T-helper 2 cell treated with Interferon-gamma antibody and Interleukin-4, amounts not matched to agents 100 ng/mL and 5 ng/mL, for 36 hours (primary cell): ENCODE measurements around the gene NOVA2. TPM values are rescaled to one million over a fixed set of nuclear protein-coding genes. Genes with fewer than 3 reads are reported as not detected.

Experiments
- intact Hi-C: fragments of 100-400 bp; cut with micrococcal nuclease; formaldehyde crosslinking; loops from one replicate; pipeline ENCODE4 v1.15.1; 2023
- total RNA-seq: library from RNA; stranded (reverse); gene quantifications from 2 replicates; pipeline ENCODE4 v1.2.3, GENCODE V29; 2022

Gene NOVA2
- total RNA-seq, 1 donor from 2014 or later = 0.09 TPM

DNA sequence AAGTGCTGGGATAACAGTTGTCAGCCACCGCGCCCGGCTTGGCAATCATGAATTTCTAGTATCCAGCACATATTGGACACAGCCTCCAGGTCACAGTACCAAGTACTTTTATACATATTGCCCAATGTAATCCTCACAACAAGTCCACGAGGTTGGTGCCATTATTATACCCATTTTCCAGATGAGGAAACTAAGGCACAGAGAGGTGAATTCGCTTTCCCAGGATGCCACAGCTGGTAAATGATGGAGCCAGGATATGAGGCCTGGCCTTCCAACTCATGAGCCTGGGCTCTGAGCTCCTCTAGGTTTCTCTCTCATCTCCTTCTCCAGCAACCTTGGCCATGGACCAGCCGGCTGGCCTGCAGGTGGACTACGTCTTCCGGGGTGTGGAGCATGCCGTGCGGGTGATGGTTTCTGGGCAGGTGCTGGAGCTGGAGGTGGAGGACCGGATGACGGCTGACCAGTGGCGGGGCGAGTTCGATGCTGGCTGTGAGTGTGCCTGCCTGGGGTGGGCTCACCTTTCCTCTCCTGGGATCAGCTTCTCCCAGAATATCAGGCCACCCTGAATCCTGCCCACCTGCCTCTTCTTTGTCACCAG is 29.1 kb upstream of the NOVA2 start:
- intact Hi-C loops = no loop called here

DNA sequence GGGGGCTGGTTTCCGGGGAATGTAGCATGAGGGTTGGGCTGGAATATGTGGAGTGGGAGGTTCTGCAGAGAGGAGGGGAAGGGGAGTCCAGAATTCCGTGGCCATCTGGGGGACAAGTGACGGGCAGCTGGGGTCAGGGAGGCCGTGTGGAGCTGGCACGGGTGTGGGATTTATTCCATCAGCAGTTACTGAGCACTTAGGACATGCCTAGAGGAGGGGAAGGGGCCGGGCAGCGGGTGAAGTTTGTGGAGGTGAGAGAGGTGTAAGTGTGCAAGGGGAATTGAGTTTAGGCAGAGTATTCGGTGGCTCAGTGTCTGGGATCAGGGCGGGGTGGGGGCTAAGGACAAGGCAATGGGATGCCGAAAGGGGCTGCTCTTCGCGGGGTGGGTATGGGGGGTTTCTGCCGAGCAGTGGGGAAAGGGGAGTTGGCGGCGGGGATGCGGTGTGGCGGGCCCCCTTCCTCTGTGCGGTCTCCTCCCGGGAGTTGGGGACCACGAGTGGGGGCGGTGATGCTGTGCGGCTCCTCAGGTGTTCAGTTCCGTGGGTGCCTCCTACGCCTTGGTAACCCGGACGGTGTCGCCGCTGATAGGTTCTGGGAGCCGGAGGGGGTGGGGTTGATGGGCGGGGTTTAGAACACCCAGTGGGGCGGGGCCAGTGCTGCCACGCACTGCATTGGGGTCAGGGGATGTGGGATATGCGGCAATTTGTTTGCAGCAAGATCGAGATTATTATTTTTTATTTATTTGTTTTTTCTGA is 27.0 kb upstream of the NOVA2 start:
- intact Hi-C loops = no loop called here

DNA sequence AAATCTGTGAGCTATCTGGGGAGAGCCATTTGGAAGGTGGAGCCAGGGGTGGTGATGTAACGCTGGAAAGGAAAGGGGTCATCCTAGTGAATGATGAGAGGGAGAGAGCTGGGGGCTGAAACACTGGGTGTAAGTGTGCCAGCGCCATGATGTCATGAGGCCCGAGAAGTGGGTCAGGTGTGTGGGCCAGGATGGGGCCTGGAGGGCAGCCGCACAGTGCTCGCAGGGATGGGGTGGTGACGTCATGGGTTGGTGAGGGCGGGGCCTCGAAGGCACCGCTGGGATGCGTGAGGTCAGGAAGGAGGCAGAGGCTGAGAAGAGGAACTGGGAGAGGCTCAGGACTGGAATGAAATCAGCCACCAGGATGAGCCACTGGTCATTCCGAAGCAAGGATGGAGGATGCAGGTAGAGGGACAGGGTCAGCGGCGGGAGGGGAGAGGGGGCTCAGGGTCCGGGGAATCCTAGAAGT is 26.0 kb upstream of the NOVA2 start:
- intact Hi-C loops = loop anchor here (5.0 kb wide), 1 partner anchor 72 kb away; no protein-coding TSS in a partner anchor

DNA sequence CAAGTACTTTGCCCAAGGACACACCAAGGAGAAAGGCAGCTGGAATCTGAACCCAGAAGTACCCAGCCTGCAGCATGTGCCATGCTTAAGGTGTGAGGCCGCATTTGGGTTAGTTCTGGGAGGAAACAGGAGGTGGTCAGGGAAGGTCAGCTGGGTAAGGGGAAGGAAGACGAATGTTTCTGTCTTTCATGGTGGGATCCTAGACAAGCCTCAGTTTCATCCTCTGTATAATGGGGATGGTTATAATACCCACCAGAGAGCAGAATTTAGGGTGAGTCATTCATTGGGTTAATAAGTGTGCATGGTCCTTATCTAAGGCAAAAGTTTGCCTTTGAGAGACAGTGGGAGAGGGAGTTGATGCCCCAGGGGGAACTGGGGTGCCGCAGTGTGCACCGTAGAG is 25.2 kb upstream of the NOVA2 start:
- intact Hi-C loops = loop anchor here (5.0 kb wide), 1 partner anchor 72 kb away; no protein-coding TSS in a partner anchor

DNA sequence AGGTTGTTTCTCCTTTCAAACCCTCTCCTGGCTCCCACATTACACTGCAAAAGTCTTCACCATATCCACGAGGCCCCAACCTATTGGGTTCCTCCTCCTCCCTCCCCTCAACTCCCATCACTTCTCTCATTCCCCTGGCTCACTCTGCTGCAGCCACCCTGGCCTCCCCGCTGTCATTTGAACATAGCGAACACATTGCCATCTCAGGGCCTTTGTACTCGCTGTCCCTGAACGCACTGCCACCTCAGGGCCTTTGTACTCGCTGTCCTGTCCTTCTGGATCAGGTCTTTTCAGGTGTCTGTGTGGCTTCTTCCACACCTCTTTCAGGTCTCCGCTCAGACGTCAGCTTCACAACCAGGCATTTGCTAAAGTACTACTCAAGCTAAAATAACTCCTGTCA is 23.3 kb upstream of the NOVA2 start:
- intact Hi-C loops = loop anchor here (5.0 kb wide), 1 partner anchor 70 kb away; no protein-coding TSS in a partner anchor

DNA sequence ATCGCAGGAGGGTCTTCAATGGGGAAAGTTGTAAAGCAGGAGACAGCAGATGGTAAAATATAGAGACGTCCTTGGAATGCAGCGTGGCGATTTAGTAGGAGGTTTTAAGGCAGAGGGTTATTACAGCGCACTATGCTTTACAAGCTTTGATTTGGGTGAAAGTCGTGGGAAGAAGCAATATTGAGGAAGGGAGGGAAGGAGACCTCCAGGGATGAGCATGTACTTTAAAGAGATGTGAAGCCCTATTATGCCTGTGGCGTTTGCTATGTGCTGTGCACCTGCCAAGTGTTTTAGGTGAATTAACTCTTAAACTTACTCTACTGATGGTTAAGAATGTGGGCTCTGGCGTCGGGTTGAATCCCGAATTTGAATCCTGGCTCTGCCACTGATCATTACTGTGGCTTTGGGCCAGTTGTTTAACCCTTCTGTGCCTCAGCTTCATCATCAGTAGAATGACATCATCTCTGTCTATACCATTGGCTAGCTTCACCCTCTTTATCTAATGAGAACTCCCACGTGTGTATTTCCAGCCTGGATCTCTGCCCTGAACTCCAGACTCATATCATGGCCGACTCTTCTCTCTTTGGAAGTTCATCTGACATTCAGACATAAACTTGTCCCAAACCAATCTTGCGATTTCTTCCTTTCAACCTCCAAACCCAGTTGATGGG is 22.2 kb upstream of the NOVA2 start:
- intact Hi-C loops = loop anchor here (1.0 to 5.0 kb wide), 5 partner anchors 20 to 133 kb away; partner anchors contain the start of genes IRF2BP1 and SYMPK

DNA sequence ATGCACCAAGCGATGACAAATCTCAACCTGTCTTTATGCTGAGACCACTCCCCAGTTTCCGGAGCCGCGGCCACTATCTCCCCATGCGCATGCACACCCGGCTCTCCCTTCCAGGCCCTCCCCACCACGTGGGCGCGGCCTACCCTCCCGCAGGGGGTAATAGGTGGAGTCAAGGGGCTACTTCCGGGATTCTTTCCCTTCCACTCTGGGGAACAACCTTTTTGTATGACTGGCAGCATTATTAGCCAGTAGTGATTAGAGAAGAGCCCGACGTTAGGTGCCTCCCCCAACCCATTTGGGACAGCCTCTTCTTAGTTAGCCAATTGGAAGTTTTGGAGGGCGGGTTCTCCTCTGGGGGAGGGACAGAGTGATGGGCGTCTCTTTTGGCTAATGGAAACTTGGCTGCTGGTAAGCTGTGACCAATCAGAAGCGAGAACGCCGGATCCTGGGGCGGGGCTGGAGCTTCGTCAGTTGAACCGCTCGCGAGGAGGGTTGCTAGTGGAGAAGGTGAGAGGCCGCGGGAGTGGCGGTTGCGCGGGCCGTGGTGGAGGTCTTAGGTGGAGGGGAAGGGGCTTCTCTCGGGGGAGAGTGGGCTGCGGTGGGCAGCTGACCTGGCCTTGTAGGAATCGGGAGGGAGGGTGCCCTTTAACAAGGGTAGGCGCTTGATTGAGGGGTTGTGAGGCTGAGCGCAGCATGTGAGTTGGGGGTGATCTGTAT is 21.5 kb upstream of the NOVA2 start, which contains the start of gene CCDC61:
CCDC61 (plus strand) TSS at position 470 of the 717 bp plus-strand sequence. CDS start 7,552 bp downstream, outside the sequence.
- intact Hi-C loops = loop anchor here (1.0 to 5.0 kb wide), 5 partner anchors 21 to 132 kb away; partner anchors contain the start of genes IRF2BP1 and SYMPK

DNA sequence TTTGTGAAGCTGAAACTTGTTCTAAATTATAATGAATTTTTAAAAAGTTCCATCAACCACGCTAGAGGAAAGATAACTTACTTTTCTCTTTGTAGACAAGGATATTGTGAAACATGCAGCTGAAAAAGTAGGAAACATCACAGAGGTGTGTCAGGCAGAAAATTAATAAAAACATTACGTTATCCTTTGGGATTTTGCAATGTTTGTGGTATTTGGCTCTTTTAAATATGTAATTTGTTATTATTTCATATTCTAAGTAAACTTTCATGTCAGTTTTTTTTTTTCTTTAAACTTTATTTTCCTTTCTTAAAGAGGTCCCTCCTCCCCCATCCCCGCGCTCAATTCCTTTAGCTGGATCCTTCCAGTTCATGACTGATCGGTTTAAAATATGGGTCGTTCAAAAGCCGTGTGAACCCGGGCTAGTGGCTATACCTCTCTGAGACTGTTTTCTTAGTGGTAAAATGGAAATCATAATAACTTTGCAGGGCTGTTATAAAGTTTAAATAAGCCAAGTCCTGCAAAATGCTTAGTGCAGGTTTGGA is 20.9 kb upstream of the NOVA2 start:
- intact Hi-C loops = loop anchor here (2.0 kb wide), 1 partner anchor 132 kb away; the partner anchor contains the start of gene SYMPK

DNA sequence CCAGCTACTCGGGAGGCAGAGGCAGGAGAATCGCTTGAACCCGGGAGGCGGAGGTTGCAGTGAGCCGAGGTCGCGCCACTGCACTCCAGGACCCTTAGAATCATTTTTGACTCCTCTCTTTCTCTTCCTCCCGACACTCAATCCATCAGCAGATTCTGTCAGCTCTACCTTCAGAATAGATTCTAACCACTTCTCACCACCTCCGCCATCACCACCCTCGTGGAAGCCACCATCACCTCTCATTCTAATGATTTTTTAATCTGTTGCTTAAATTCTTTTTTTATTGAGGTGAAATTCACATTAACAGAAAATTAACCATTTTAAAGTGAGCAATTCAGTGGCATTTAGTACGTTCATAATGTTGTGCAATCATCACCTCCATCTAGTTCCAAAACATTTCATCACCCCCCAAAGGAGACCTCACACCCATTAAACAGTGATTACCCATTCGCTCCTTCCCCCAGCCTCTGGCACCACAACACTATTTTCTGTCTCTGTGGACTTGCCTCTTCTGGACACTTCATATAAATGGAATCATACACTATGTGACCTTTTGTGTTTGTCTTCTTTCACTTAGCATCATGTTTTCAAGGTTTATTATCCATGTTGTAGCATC is 16.6 kb upstream of the NOVA2 start:
- intact Hi-C loops = no loop called here

DNA sequence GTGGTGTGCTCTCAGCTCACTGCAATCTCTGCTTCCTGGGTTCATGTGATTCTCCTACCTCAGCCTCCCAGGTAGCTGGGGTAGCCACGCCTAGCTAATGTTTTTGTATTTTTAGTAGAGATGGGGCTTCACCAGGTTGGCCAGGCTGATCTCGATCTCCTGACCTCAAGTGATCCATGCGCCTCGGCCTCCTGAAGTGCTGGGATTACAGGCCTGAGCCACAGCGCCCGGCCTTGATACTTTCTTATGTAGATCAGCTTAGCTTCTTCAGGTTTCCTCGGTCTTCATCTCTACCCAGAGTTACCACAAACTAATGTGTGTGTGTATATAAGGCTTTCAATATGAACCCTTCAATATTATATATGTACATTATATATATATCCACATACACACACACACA is 11.7 kb upstream of the NOVA2 start:
- intact Hi-C loops = no loop called here

DNA sequence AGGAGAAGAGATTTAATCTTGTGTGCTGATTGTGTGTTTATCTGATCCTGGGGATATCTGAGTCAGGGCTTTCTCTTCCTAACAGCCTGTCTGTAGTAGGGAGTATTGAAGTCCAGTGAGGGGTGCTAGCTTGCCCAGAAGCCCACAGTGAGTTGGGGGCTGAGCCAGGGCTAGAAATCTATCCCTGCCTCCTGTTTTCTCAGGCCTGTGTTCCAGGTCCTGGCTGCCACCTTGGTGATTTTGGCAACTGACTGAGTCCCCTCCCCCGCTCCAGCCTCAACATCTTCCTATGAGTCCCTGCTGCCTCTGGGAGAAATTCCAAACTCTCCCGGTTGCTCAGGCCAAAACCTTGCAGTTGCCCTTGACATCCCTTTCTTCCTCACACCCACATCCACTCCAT is 7.7 kb upstream of the NOVA2 start:
- intact Hi-C loops = no loop called here

DNA sequence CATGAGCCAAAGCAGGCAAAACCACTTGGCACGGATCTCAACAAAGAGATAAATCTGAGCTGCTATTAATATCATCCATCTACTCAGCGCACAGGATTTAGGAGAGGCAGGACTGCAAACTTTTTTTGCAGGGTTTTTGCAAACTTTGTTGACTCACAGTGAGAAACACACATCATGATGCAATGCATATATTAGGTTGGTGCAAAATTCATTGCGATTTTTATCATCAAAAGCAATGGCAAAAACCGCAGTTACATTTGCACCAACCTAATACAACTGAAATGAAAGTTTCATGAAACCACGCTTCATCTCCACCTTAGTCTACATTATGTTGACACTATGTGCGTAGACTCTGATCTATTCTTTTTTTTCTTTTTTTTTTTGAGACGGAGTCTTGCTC is 4.5 kb upstream of the NOVA2 start:
- intact Hi-C loops = no loop called here

DNA sequence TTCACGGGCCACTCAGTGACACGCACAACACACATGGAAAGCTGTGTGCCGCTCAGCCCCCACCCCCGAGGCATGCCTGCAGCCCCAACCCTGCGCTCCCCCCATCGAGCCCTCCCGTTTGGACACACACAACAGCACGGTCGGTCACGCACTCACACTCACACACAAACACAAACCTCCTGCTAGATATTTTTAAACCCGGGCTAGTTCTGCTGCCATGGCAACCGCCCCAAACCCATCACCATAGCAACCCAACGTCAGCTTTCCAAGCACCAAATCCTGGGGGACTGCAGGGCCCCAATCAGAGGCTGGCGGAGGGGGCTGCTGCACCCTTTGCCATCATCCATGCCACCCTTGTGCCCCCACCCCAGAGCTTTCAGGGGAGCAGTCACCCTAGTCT is 2.5 kb upstream of the NOVA2 start:
- intact Hi-C loops = no loop called here

DNA sequence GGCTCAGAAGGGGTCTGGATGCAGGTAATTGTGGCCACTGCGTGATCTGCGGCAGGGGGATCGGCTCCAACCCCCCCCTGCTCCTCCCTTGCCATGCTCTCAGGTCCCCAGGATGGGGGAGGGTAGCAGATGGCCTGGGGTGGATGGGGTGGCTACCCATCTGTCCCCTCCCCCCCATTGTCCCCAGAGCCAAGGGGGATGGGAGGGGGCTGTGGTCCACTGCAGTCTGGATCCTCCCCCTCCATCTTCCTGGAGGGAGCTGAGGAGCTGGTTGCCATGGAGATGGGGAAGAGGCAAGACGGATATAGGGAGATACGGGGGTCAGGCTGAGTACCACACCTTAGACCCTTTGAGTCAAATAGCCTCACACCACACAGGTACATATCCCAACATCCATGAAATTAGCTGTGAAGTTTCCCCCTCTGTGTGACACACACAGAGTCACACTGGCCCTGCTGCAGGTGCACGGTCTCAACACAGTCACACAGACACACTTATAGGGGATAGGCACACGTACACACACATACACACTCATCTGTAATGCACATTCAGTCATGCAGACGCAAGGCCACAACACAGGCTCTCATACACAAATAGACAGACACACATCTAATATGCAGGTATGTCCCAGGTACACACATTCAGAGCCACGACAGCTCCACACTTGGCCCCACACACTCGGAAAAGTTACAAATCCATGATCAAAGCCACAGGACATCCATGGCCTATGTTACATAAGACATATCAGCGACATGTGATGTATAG is 1.8 kb upstream of the NOVA2 start:
- intact Hi-C loops = no loop called here

DNA sequence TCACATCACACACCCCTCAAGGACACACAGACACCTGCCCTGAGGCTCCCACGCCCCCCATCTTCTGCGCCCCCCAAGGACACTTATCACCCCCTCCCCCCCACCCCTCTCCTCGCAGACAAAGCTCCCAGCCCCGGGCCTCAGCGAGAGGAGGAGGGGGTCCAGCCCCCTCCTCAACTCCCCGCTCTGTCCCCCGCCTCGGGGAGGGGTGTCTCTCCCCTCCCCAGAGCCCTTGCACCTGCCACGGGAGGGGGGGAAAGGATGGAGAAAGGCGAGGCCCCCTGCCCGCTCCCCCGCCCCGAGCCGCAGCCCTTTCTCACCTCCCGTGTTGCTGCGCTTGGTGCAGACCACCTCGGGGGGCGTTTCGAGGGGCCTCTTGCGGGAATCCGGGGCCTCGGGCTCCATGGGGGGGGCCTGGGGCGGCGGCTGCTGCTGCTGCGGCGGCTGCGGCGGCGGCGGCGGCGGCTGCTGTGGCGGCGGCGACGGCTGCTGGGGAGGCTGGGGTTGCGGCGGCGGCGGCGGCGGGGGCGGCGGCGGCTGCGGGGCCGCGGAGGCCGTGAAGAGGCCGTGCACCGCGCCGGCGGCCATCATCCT is 621 bp downstream of the NOVA2 start:
- intact Hi-C loops = no loop called here

DNA sequence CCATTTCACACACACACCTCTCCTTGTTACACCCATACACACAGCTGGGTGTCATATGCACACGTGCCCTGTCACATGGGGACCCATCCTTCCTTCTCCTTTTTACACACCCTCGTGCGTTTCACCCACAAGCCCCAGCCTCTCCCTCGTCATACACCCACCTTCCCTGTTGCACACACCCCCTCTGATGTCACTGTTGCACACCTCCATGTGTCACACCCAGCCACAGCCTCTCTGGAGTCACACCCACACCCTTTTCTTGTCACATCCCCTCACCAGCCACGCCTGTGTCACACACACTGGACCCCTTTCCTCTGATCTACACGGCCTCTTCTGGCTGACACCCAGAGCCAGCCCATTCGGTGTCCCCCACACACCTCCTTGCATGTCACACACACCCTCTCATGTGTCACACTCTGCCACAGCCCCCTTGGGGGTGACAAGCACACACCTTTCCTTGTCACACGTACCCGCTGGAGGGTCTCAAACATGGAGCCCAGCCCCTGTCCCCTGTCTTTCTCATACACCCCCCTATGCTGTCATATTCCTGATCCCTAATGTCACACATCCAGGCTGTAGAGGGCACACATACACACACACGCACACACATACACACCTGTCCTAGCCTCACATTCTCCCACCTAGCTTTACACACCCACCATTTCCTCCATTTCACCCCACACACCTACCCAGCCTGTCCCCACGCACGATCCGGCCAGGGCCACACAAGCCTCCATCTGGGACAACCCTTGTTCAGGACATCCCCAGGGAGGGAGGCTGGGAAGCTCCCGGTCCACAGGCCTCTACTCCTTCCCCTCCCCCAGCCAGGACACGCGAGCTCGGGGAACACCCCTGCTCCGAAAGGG is 1.4 kb downstream of the NOVA2 start:
- intact Hi-C loops = no loop called here

DNA sequence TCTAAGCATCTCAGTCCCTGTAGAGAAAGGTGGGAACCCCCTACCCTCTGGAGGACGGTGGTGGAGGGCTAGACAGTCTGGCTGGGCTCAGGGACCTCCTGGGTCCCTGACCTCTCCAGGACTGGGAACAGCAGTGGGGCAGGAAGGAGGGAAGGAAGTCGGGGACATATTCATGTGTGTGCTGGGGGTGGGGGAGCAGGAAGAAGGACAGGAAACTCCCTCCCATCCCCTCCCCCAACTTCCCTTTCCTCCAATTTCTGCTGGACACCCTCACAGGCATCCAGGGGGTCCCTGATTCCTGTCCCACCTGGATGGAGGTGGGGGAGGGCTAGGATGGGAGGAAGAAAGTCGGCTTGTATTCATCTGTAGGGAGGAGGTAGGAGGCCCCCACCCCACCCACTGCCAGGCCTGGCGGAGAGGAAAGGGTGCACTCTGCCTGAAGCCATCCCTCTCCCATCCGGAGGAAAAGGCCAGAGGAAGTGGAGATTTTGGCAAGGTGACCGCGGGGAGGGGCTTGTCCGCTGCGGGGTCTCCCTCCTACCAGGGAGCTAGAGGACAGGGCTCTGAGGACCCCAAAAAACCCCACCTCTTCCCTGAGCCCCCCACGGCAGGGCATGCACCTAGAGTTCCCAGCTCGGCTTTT is 2.3 kb downstream of the NOVA2 start:
- intact Hi-C loops = no loop called here

DNA sequence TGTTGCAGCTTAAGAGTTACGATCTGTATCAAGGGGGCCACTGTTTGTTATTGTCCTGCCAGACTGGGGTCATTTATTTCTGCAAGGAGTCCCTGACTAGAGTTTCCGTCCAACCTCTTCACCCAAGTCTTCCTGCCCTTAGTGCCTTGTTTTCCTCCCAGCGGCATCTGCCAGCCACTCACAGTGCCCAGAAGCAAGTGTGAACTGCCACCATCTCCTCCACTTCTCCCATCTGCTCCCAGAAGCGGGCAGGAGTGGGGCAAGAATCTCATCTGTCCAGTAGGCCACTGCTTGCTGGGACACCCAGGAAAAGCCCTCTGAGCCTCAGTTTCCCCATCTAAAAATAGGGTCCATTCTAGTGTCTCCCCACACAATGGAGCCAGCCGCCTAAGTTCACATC is 4.0 kb downstream of the NOVA2 start:
- intact Hi-C loops = no loop called here
